GM18868 (cell line): Measurements from ENCODE around the gene NPW.
"Not testable (repeated sequence)": the region's sequence is repeated elsewhere in the genome, so short reads cannot be mapped to it uniquely, and the experiment has no call there.

Experiments
- ATAC-seq: cut with Tn5 transposase; IDR thresholded peaks from one replicate; pipeline ENCODE4 v1.9.1; 2021; ENCODE audit warnings: mild to moderate bottlenecking, moderate library complexity; ENCODE audit not compliant: unreplicated experiment

The NPW gene

GRCh38 chr16:2019921-2020831 is 591 bp downstream of the NPW start:
- ATAC-seq: no peak

- ATAC-seq: no peak
Observed at GRCh38 chr16:2022723-2023091, 3.1 kb downstream of the NPW start.

- peak; percentile 73 for ATAC-seq
Observed at GRCh38 chr16:2023092-2024031, 3.8 kb downstream of the NPW start.

GRCh38 chr16:2024032-2024420 is 4.4 kb downstream of the NPW start:
- ATAC-seq: no peak

- ATAC-seq: no peak
Observed at GRCh38 chr16:2025251-2025650, 5.7 kb downstream of the NPW start.

GRCh38 chr16:2025878-2026460 is 6.4 kb downstream of the NPW start:
- no peak for ATAC-seq

- no peak for ATAC-seq
Observed at GRCh38 chr16:2026461-2027023, 7.0 kb downstream of the NPW start, which contains the start of gene NHERF2. NHERF2 (plus strand) TSS chr16:2026902; CDS start chr16:2027006, 104 bp downstream.

GRCh38 chr16:2027024-2028010 is 7.7 kb downstream of the NPW start:
- no peak for ATAC-seq

- ATAC-seq: no peak
Observed at GRCh38 chr16:2028146-2028545, 8.6 kb downstream of the NPW start.

GRCh38 chr16:2028620-2029220 is 9.1 kb downstream of the NPW start:
- no peak for ATAC-seq

- no peak for ATAC-seq
Observed at GRCh38 chr16:2029350-2029749, 9.8 kb downstream of the NPW start.

- no peak for ATAC-seq
Observed at GRCh38 chr16:2030036-2030435, 10.5 kb downstream of the NPW start.

GRCh38 chr16:2031081-2031577 is 11.5 kb downstream of the NPW start:
- ATAC-seq: no peak

- no peak for ATAC-seq
Observed at GRCh38 chr16:2032285-2033056, 12.9 kb downstream of the NPW start.

GRCh38 chr16:2033057-2033908 is 13.7 kb downstream of the NPW start:
- no peak for ATAC-seq

GRCh38 chr16:2033909-2034695 is 14.5 kb downstream of the NPW start:
- not testable (repeated sequence) for ATAC-seq
